HepG2 (cell line): ENCODE results near the gene HEXD. TPM values are rescaled to one million over a fixed set of nuclear protein-coding genes. Genes with fewer than 3 reads are reported as not detected.

Source experiments
- ATAC-seq: fragments of 200-7000 bp; cut with Tn5 transposase; 3 replicates; pipeline ENCODE4 v1.9.1; 2020; ENCODE audit warnings: mild to moderate bottlenecking, moderate library complexity
- BruUV-seq: library from RNA; stranded (reverse); fragments of 400-500 nt; replicated peaks from 2 replicates; lab custom pipeline; 2021; lab: Mats Ljungman, UMichigan
- CTCF ChIA-PET: fragments of 300-600 bp; formaldehyde crosslinking; extraction: SDS; loops from one replicate; lab custom pipeline; 2021; ENCODE audit warnings: low total read pairs, inconsistent platforms, low intra/inter-chr PET ratio; lab: Yijun Ruan, JAX
- POLR2A ChIA-PET: fragments of 350-600 bp; sonication (Branson Sonifier 250); formaldehyde crosslinking; loops from one replicate; lab custom pipeline; 2020; ENCODE audit warnings: antibody characterized with exemption, inconsistent platforms; lab: Yijun Ruan, JAX
- DNase-seq: peaks from one replicate; pipeline ENCODE4 v3.0.0-alpha.2; 2015; ENCODE audit warnings: low spot score
- FAIRE-seq: peaks from 3 replicates; lab custom pipeline; 2011; peaks lifted over from hg19 to GRCh38; lab: Jason Lieb, UNC
- H2AFZ ChIP-seq: one replicate; pipeline ENCODE4 v1.6.1; 2011; ENCODE audit warnings: low read length, inconsistent platforms
- H3K27ac ChIP-seq: fragments of 300-600 bp; 3 replicates; pipeline ENCODE4 v1.8.0; 2011; ENCODE audit warnings: mixed run types, mild to moderate bottlenecking, mixed read lengths, low read length, inconsistent platforms; ENCODE audit not compliant: insufficient read depth; ENCODE audit errors: extremely low read length
- H3K27me3 ChIP-seq, 2 experiments: fragments of 200-600 bp in 1 of 2; 2 replicates in 1 of 2; 3 replicates in 1 of 2; pipeline versions ENCODE4 v1.6.0 to v1.8.0; 2011; ENCODE audit warnings: low read length in 2 of 2, mild to moderate bottlenecking in 2 of 2, moderate library complexity in 2 of 2, inconsistent platforms in 1 of 2; ENCODE audit not compliant: insufficient read depth in 2 of 2, control insufficient read depth in 1 of 2
- H3K36me3 ChIP-seq, 2 experiments: fragments of 200-600 bp in 1 of 2; replicated peaks in 1 of 2; 2 replicates in 1 of 2; 3 replicates in 1 of 2; pipeline versions ENCODE4 v1.5.1 to v1.8.0; 2011; ENCODE audit warnings: low read length in 2 of 2, inconsistent platforms in 1 of 2; ENCODE audit not compliant: insufficient read depth in 2 of 2, control insufficient read depth in 1 of 2
- H3K4me1 ChIP-seq: 2 replicates; pipeline ENCODE4 v1.5.1; 2012; ENCODE audit warnings: low read length, inconsistent platforms; ENCODE audit not compliant: insufficient read depth
- H3K4me2 ChIP-seq: 2 replicates; pipeline ENCODE4 v1.6.0; 2011; ENCODE audit warnings: low read depth, low read length, inconsistent platforms
- H3K4me3 ChIP-seq, 3 experiments: fragments of 200-600 bp in 1 of 3; sonication (generic), shearing (Covaris generic) in 1 of 3; replicated peaks in 1 of 3; 2 replicates each; pipeline ENCODE4 v1.5.1; 2011 to 2016; ENCODE audit warnings: low read length in 3 of 3, inconsistent platforms in 2 of 3, low read depth in 2 of 3, mild to moderate bottlenecking in 2 of 3, control low read depth in 1 of 3, mixed read lengths in 1 of 3; ENCODE audit not compliant: insufficient read depth in 1 of 3
- H3K79me2 ChIP-seq: one replicate; pipeline ENCODE4 v1.6.1; 2011; ENCODE audit warnings: low read length, inconsistent platforms; ENCODE audit not compliant: insufficient read depth
- H3K9ac ChIP-seq: 2 replicates; pipeline ENCODE4 v1.6.0; 2011; ENCODE audit warnings: mild to moderate bottlenecking, low read depth, low read length, inconsistent platforms; ENCODE audit not compliant: insufficient read depth
- H3K9me3 ChIP-seq: 2 replicates; pipeline ENCODE4 v1.5.1; 2012; ENCODE audit warnings: mild to moderate bottlenecking, low read length
- H4K20me1 ChIP-seq: 2 replicates; pipeline ENCODE4 v1.6.0; 2011; ENCODE audit warnings: inconsistent platforms, mild to moderate bottlenecking, low read length, moderate library complexity; ENCODE audit not compliant: insufficient read depth
- BCL3 ChIP-seq: sonication (generic); formaldehyde crosslinking; IDR thresholded peaks from 2 replicates; pipeline ENCODE4 v1.5.1; 2020; ENCODE audit warnings: mild to moderate bottlenecking, missing genetic modification reagents, moderate library complexity
- POLR2G ChIP-seq: fragments of 200-400 bp; formaldehyde crosslinking; IDR thresholded peaks from 2 replicates; pipeline ENCODE4 v1.6.1; 2018; ENCODE audit warnings: mild to moderate bottlenecking, low read depth, low read length, moderate library complexity
- SOX6 ChIP-seq, 2 experiments: fragments of 450-650 bp in 1 of 2; sonication (generic) in 1 of 2; formaldehyde crosslinking in 1 of 2; IDR thresholded peaks; 2 replicates each; pipeline versions ENCODE4 v1.4.0 to v1.6.1; 2017 to 2020; ENCODE audit warnings: antibody characterized with exemption in 1 of 2, mild to moderate bottlenecking in 1 of 2, missing genetic modification reagents in 1 of 2
- ZNF530 ChIP-seq: sonication (generic); formaldehyde crosslinking; IDR thresholded peaks from 2 replicates; pipeline ENCODE4 v1.5.0; 2020; ENCODE audit warnings: low read depth, mild to moderate bottlenecking, missing genetic modification reagents
- WGBS: methylation state at CpG from one replicate; pipeline ENCODE4 v1.1.6; 2017; ENCODE audit warnings: low lambda C conversion rate; 5-methylcytosine and 5-hydroxymethylcytosine counted together
- in situ Hi-C: cut with HindIII; loops from 2 replicates; pipeline ENCODE4 v1.10.0; 2017; ENCODE audit warnings: low pct_unique_long_range_greater_than_20kb; ENCODE audit not compliant: extremely low pct_ligation_motif_present
- intact Hi-C: fragments of 100-400 bp; cut with micrococcal nuclease; formaldehyde crosslinking; loops from one replicate; pipeline ENCODE4 v1.10.0; 2022; ENCODE audit not compliant: unreplicated experiment
- polyA plus RNA-seq, 8 experiments: library from polyadenylated mRNA; depleted of rRNA in 3 of 8; stranded (reverse) in 7 of 8; unstranded in 1 of 8; fragments of >200 nt; fragmentation: Illumina TruSeq in 4 of 8; extraction: Trizol in 4 of 8; gene quantifications; 2 replicates each; pipeline versions ENCODE4 v1.2.1 to v1.2.3, GENCODE V29; 2011 to 2016; ENCODE audit warnings: low read depth in 4 of 8, missing spikeins in 1 of 8, mixed read lengths in 1 of 8; ENCODE audit not compliant: insufficient read depth in 1 of 8
- total RNA-seq, 5 experiments: library from RNA; depleted of rRNA; stranded (reverse); fragments of >200 nt; fragmentation: Illumina TruSeq; extraction: Trizol; gene quantifications; 2 replicates each; pipeline ENCODE4 v1.2.3, GENCODE V29; 2016; ENCODE audit warnings: low read depth in 1 of 5
- TF ChIP-seq, protein P1 (sequence below): sonication (generic); formaldehyde crosslinking; IDR thresholded peaks from 2 replicates; pipeline ENCODE4 v1.5.0; 2020; ENCODE audit warnings: missing genetic modification reagents
- TF ChIP-seq, protein P2 (sequence below): sonication (generic); formaldehyde crosslinking; IDR thresholded peaks from 2 replicates; pipeline ENCODE4 v1.4.0; 2020; ENCODE audit warnings: missing genetic modification reagents

HEXD gene
- total and polyA plus RNA-seq, 2 of the 13 experiments (the other 11 are each of a cell fraction or from before 2014, with no cell fraction given): 22.3 to 41.8 TPM

- intact Hi-C loops: no loop called here
- in situ Hi-C loops: no loop called here
Observed at GRCh38 chr17:82429824-82430223, 11.7 kb downstream of the HEXD start.

More at GRCh38 chr17:82429824-82430223, 11.7 kb downstream of the HEXD start:
- no TSS peak for BruUV-seq
- Histone ChIP-seq H4K20me1 (no peaks in the 10 kb centered on the region; the same call in 1 of the 2 replicates), H3K9me3 (no peaks in the 10 kb centered on the region), H3K36me3 (peaks cover 5 to 6% of the 10 kb centered on the region in 2 experiments; a peak in 1 of 5 replicates), H3K4me1 (no peaks in the 10 kb centered on the region), H3K9ac (no peak overlapping the region), H3K27ac (no peak overlapping the region), H3K79me2 (no peaks in the 10 kb centered on the region), H3K4me2 (no peak overlapping the region)
- 94% methylated on average over 7 of the region's 7 CpGs for WGBS
- FAIRE-seq (no peak), DNase-seq (no peak)
- CTCF ChIA-PET: no interaction called here
- TF ChIP-seq POLR2G: no peak
- TF ChIP-seq ZNF530 (CRISPR knock-in tag): no peak
- TF ChIP-seq, protein P1, sequence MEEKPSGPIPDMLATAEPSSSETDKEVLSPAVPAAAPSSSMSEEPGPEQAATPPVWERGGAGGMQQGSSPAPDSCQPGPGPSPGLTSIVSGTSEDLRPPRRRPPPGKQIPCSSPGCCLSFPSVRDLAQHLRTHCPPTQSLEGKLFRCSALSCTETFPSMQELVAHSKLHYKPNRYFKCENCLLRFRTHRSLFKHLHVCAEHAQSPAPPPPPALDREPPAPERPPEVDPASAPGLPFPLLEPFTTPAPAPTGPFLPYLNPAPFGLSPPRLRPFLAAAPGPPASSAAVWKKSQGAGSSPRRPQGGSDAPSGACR (CRISPR knock-in tag): no peak
- TF ChIP-seq SOX6 (IDR thresholded peaks at IDR 0.05): no peak
- no peak for TF ChIP-seq SOX6 (CRISPR knock-in tag; IDR thresholded peaks at IDR 0.05)
- no peak for TF ChIP-seq BCL3 (CRISPR knock-in tag)
- TF ChIP-seq, protein P2, sequence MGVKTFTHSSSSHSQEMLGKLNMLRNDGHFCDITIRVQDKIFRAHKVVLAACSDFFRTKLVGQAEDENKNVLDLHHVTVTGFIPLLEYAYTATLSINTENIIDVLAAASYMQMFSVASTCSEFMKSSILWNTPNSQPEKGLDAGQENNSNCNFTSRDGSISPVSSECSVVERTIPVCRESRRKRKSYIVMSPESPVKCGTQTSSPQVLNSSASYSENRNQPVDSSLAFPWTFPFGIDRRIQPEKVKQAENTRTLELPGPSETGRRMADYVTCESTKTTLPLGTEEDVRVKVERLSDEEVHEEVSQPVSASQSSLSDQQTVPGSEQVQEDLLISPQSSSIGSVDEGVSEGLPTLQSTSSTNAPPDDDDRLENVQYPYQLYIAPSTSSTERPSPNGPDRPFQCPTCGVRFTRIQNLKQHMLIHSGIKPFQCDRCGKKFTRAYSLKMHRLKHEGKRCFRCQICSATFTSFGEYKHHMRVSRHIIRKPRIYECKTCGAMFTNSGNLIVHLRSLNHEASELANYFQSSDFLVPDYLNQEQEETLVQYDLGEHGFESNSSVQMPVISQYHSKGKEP (CRISPR knock-in tag): no peak
- TF ChIP-seq, all 625 proteins: peak for 0
- no peak for ATAC-seq
- H2AFZ ChIP-seq: no peak overlapping the region
- no peaks in the 10 kb centered on the region for H3K27me3 ChIP-seq
- no peak overlapping the region for H3K4me3 ChIP-seq
- POLR2A ChIA-PET: no interaction called here
